ENCODE measurements around the gene MTFP1. TPM values are rescaled to one million over a fixed set of nuclear protein-coding genes. Genes with fewer than 3 reads are reported as not detected.
"Not testable (repeated sequence)": the region's sequence is repeated elsewhere in the genome, so short reads cannot be mapped to it uniquely, and the experiment has no call there.

Gene MTFP1
- polyA plus RNA-seq, 1 donor, result 5.4 TPM

- no peak for DNase-seq (ENCODE audit: low read depth)
These were observed 29.7 kb downstream of the MTFP1 start for GRCh38 chr22:30455075-30455840.

- no peak for DNase-seq (ENCODE audit: low read depth)
These were observed 32.4 kb downstream of the MTFP1 start for GRCh38 chr22:30457981-30458380.

- DNase-seq (ENCODE audit: low read depth), result no peak
These were observed 33.8 kb downstream of the MTFP1 start for GRCh38 chr22:30459181-30460052.

GRCh38 chr22:30460147-30460546, 34.6 kb downstream of the MTFP1 start:
- no peak for DNase-seq (ENCODE audit: low read depth)

- not testable (repeated sequence) for DNase-seq (ENCODE audit: low read depth)
These were observed 35.0 kb downstream of the MTFP1 start for GRCh38 chr22:30460555-30460954.

- DNase-seq (ENCODE audit: low read depth), result no peak
These were observed 43.6 kb downstream of the MTFP1 start for GRCh38 chr22:30469165-30469564.

GRCh38 chr22:30470655-30471054, 45.1 kb downstream of the MTFP1 start:
- no peak for DNase-seq (ENCODE audit: low read depth)

GRCh38 chr22:30471616-30472318, 46.2 kb downstream of the MTFP1 start, which contains the start of gene SEC14L3:
SEC14L3 (minus strand) TSS chr22:30472017; CDS start chr22:30471958, 59 bp downstream.
- DNase-seq (ENCODE audit: low read depth), result no peak

GRCh38 chr22:30472994-30473720, 47.6 kb downstream of the MTFP1 start:
- no peak for DNase-seq (ENCODE audit: low read depth)

- no peak for DNase-seq (ENCODE audit: low read depth)
These were observed 48.6 kb downstream of the MTFP1 start for GRCh38 chr22:30474121-30474520.

- DNase-seq (ENCODE audit: low read depth), result no peak
These were observed 49.3 kb downstream of the MTFP1 start for GRCh38 chr22:30474683-30475424.

Other genes with a start within 250 kb of the MTFP1 start
- gene LIF, start 179.0 kb upstream of the MTFP1 start, polyA plus RNA-seq (ENCODE audit: insufficient read length), result 0.76 TPM
- 0.08 TPM for gene OSM, start 158.9 kb upstream of the MTFP1 start, polyA plus RNA-seq (ENCODE audit: insufficient read length)
- gene CASTOR1, start 136.3 kb upstream of the MTFP1 start, polyA plus RNA-seq (ENCODE audit: insufficient read length), result 4.0 TPM
- gene TBC1D10A, start 98.8 kb upstream of the MTFP1 start, polyA plus RNA-seq (ENCODE audit: insufficient read length), result 7.1 TPM
- 69.4 TPM for gene SF3A1, start 68.9 kb upstream of the MTFP1 start, polyA plus RNA-seq (ENCODE audit: insufficient read length)
- 1.5 TPM for gene CCDC157, start 68.8 kb upstream of the MTFP1 start, polyA plus RNA-seq (ENCODE audit: insufficient read length)
- gene RNF215, start 38.4 kb upstream of the MTFP1 start, polyA plus RNA-seq (ENCODE audit: insufficient read length), result 10.5 TPM
- gene SEC14L2, start 28.8 kb upstream of the MTFP1 start, polyA plus RNA-seq (ENCODE audit: insufficient read length), result 2.1 TPM
- gene SEC14L3, start 46.2 kb downstream of the MTFP1 start, polyA plus RNA-seq (ENCODE audit: insufficient read length), result 0.09 TPM
- gene SEC14L4, start 79.9 kb downstream of the MTFP1 start, polyA plus RNA-seq (ENCODE audit: insufficient read length), result 0.11 TPM
- gene SEC14L6, start 121.0 kb downstream of the MTFP1 start, polyA plus RNA-seq (ENCODE audit: insufficient read length), result 0.22 TPM
- 6.0 TPM for gene GAL3ST1, start 148.9 kb downstream of the MTFP1 start, polyA plus RNA-seq (ENCODE audit: insufficient read length)
- 46.2 TPM for gene PES1, start 166.1 kb downstream of the MTFP1 start, polyA plus RNA-seq (ENCODE audit: insufficient read length)
- 7.6 TPM for gene TCN2, start 181.4 kb downstream of the MTFP1 start, polyA plus RNA-seq (ENCODE audit: insufficient read length)
- gene SLC35E4, start 210.0 kb downstream of the MTFP1 start, polyA plus RNA-seq (ENCODE audit: insufficient read length), result 3.5 TPM
- 4.2 TPM for gene DUSP18, start 242.1 kb downstream of the MTFP1 start, polyA plus RNA-seq (ENCODE audit: insufficient read length)